IPS DF 6.9 (cell line): Measurements from ENCODE around the gene SOHLH1.

ENCODE experiments used
- DNase-seq: peaks from one replicate; pipeline ENCODE4 v3.0.0-alpha.2; 2013; ENCODE audit warnings: low read depth, low spot score
- H3K27ac ChIP-seq: one replicate; pipeline ENCODE4 v1.5.1; 2013; ENCODE audit warnings: low read length, control low read depth
- H3K27me3 ChIP-seq: 2 replicates; pipeline ENCODE4 v1.6.1; 2013; ENCODE audit warnings: mild to moderate bottlenecking, low read length; ENCODE audit not compliant: control insufficient read depth, insufficient read depth
- H3K36me3 ChIP-seq: 2 replicates; pipeline ENCODE4 v1.6.1; 2013; ENCODE audit warnings: low read length; ENCODE audit not compliant: control insufficient read depth, insufficient read depth
- H3K4me1 ChIP-seq: 2 replicates; pipeline ENCODE4 v1.6.1; 2013; ENCODE audit warnings: low read length; ENCODE audit not compliant: control insufficient read depth, insufficient read depth
- H3K4me3 ChIP-seq: 2 replicates; pipeline ENCODE4 v1.5.1; 2013; ENCODE audit warnings: mild to moderate bottlenecking, low read length
- H3K9me3 ChIP-seq: 2 replicates; pipeline ENCODE4 v1.6.1; 2013; ENCODE audit warnings: low read length, inconsistent platforms; ENCODE audit not compliant: control insufficient read depth, insufficient read depth
- WGBS: extraction: QIAGEN DNeasy Blood & Tissue Kit; methylation state at CpG from one replicate; pipeline ENCODE4 v1.1.7; 2013; ENCODE audit warnings: mixed read lengths, missing lambda C conversion rate; ENCODE audit not compliant: insufficient read length, insufficient coverage; 5-methylcytosine and 5-hydroxymethylcytosine counted together

SOHLH1 gene

GRCh38 chr9:135647884-135648283, 51.4 kb downstream of the SOHLH1 start:
- DNase-seq: no peak
- Histone ChIP-seq H3K27me3 (no peaks in the 10 kb centered on the region; the same call in 1 of the 2 replicates), H3K36me3 (0 out of 2 replicates have a peak, but pooled peaks cover 5% of the 10 kb centered on the region), H3K4me1 (no peaks in the 10 kb centered on the region), H3K27ac (no peak overlapping the region), H3K4me3 (no peak overlapping the region), H3K9me3 (peaks cover 9% of the 10 kb centered on the region)
- WGBS: no CpG with 5 or more reads among the region's 4 CpGs

GRCh38 chr9:135644631-135645218, 54.6 kb downstream of the SOHLH1 start:
- 0 out of 2 replicates have a peak, but pooled peaks cover 2% of the 10 kb centered on the region for H3K36me3 ChIP-seq
- H3K27ac ChIP-seq: no peak overlapping the region
- DNase-seq: no peak
- peaks cover 8% of the 10 kb centered on the region for H3K9me3 ChIP-seq
- H3K27me3 ChIP-seq: no peaks in the 10 kb centered on the region; the same call in 1 of the 2 replicates
- H3K4me1 ChIP-seq: no peaks in the 10 kb centered on the region
- no peak overlapping the region for H3K4me3 ChIP-seq
- WGBS: no CpG with 5 or more reads among the region's 5 CpGs
